ENCODE data around the gene ABCB11.
"Not testable (repeated sequence)": the region's sequence is repeated elsewhere in the genome, so short reads cannot be mapped to it uniquely, and the experiment has no call there.

DNA sequence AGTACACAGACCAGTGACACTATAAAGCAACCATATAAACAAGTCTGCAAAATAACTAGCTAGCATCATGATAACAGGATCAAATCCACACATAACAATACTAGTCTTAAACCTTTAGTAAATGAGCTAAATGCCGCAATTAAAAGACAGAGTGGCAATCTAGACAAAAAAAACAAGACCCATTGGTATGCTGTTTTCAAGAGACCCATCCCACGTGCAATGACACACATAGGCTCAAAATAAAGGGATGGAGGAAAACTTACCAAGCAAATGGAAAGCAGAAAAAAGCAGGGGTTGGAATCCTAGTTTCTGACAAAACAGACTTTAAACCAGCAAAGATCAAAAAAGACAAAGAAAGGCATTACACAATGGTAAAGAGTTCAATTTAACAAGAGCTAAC is 23.5 kb upstream of the ABCB11 start:
- TF ChIP-seq, protein P1, sequence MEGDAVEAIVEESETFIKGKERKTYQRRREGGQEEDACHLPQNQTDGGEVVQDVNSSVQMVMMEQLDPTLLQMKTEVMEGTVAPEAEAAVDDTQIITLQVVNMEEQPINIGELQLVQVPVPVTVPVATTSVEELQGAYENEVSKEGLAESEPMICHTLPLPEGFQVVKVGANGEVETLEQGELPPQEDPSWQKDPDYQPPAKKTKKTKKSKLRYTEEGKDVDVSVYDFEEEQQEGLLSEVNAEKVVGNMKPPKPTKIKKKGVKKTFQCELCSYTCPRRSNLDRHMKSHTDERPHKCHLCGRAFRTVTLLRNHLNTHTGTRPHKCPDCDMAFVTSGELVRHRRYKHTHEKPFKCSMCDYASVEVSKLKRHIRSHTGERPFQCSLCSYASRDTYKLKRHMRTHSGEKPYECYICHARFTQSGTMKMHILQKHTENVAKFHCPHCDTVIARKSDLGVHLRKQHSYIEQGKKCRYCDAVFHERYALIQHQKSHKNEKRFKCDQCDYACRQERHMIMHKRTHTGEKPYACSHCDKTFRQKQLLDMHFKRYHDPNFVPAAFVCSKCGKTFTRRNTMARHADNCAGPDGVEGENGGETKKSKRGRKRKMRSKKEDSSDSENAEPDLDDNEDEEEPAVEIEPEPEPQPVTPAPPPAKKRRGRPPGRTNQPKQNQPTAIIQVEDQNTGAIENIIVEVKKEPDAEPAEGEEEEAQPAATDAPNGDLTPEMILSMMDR (IDR thresholded peaks at IDR 0.05), result not testable (repeated sequence)
- TF ChIP-seq POLR2A (IDR thresholded peaks at IDR 0.05), result not testable (repeated sequence)
